HEK293 (cell line): Measurements from ENCODE around the gene UBTD1.
A peak's percentile ranks its signal among the peaks of the same experiment; 100 is the strongest.

Experiments used
- KLF1 ChIP-seq: fragments of 450-650 bp; formaldehyde crosslinking; IDR thresholded peaks from 2 replicates; pipeline ENCODE4 v1.5.1; 2016; ENCODE audit warnings: missing biosample characterization, missing genetic modification characterization
- KLF9 ChIP-seq: fragments of 450-650 bp; formaldehyde crosslinking; IDR thresholded peaks from 2 replicates; pipeline ENCODE4 v1.5.1; 2016; ENCODE audit warnings: missing biosample characterization, missing genetic modification characterization, low read depth
- MEIS1 ChIP-seq: sonication (generic); formaldehyde crosslinking; IDR thresholded peaks from 2 replicates; pipeline ENCODE4 v1.8.1; 2022; ENCODE audit warnings: missing genetic modification reagents, mild to moderate bottlenecking, borderline replicate concordance
- SETDB1 ChIP-seq: IDR thresholded peaks from one replicate; pipeline ENCODE4 v1.6.1; 2017; ENCODE audit warnings: mild to moderate bottlenecking, low read length, moderate library complexity, mixed read lengths; ENCODE audit not compliant: insufficient read length
- SP7 ChIP-seq: fragments of 450-650 bp; formaldehyde crosslinking; IDR thresholded peaks from 2 replicates; pipeline ENCODE4 v1.5.1; 2016; ENCODE audit warnings: missing biosample characterization, missing genetic modification characterization
- WT1 ChIP-seq: fragments of 450-650 bp; formaldehyde crosslinking; IDR thresholded peaks from 2 replicates; pipeline ENCODE4 v1.5.1; 2016; ENCODE audit warnings: missing biosample characterization, missing genetic modification characterization
- YY1 ChIP-seq: fragments of 450-650 bp; formaldehyde crosslinking; IDR thresholded peaks from 2 replicates; pipeline ENCODE4 v1.5.1; 2018; ENCODE audit warnings: missing biosample characterization, missing genetic modification characterization
- ZBTB17 ChIP-seq: fragments of 450-650 bp; formaldehyde crosslinking; IDR thresholded peaks from 2 replicates; pipeline ENCODE4 v1.5.1; 2016; ENCODE audit warnings: missing biosample characterization, missing genetic modification characterization
- ZBTB21 ChIP-seq: fragments of 450-650 bp; formaldehyde crosslinking; IDR thresholded peaks from 2 replicates; pipeline ENCODE4 v1.5.1; 2017; ENCODE audit warnings: missing biosample characterization, missing genetic modification characterization
- ZFHX2 ChIP-seq: fragments of 450-650 bp; formaldehyde crosslinking; conservative IDR thresholded peaks from 2 replicates; pipeline ENCODE4 v1.5.1; 2016; ENCODE audit warnings: missing biosample characterization, missing genetic modification characterization
- ZFP37 ChIP-seq: fragments of 450-650 bp; formaldehyde crosslinking; IDR thresholded peaks from 2 replicates; pipeline ENCODE4 v1.5.1; 2016; ENCODE audit warnings: missing biosample characterization, missing genetic modification characterization
- ZIC2 ChIP-seq: fragments of 450-650 bp; formaldehyde crosslinking; IDR thresholded peaks from 2 replicates; pipeline ENCODE4 v1.5.1; 2016; ENCODE audit warnings: missing biosample characterization, missing genetic modification characterization
- ZNF146 ChIP-seq: fragments of 450-650 bp; formaldehyde crosslinking; IDR thresholded peaks from 2 replicates; pipeline ENCODE4 v1.5.1; 2016; ENCODE audit warnings: missing biosample characterization, missing genetic modification characterization
- ZNF155 ChIP-seq: fragments of 450-650 bp; formaldehyde crosslinking; IDR thresholded peaks from 2 replicates; pipeline ENCODE4 v1.5.1; 2016; ENCODE audit warnings: missing biosample characterization, missing genetic modification characterization
- ZNF2 ChIP-seq: fragments of 450-650 bp; formaldehyde crosslinking; IDR thresholded peaks from 2 replicates; pipeline ENCODE4 v1.5.1; 2016; ENCODE audit warnings: missing biosample characterization, missing genetic modification characterization
- ZNF24 ChIP-seq: fragments of 450-650 bp; formaldehyde crosslinking; IDR thresholded peaks from 2 replicates; pipeline ENCODE4 v1.5.1; 2016; ENCODE audit warnings: missing biosample characterization, missing genetic modification characterization
- ZNF311 ChIP-seq: fragments of 450-650 bp; formaldehyde crosslinking; IDR thresholded peaks from 2 replicates; pipeline ENCODE4 v1.5.1; 2017; ENCODE audit warnings: missing biosample characterization, missing genetic modification characterization, borderline replicate concordance
- ZNF391 ChIP-seq: fragments of 450-650 bp; formaldehyde crosslinking; IDR thresholded peaks from 2 replicates; pipeline ENCODE4 v1.5.1; 2016; ENCODE audit warnings: low read depth, missing biosample characterization, missing genetic modification characterization, borderline replicate concordance
- ZNF529 ChIP-seq: fragments of 450-650 bp; formaldehyde crosslinking; IDR thresholded peaks from 2 replicates; pipeline ENCODE4 v1.5.1; 2017; ENCODE audit warnings: missing genetic modification characterization, missing biosample characterization; ENCODE audit not compliant: insufficient replicate concordance
- ZNF530 ChIP-seq: fragments of 450-650 bp; formaldehyde crosslinking; IDR thresholded peaks from 2 replicates; pipeline ENCODE4 v1.5.1; 2016; ENCODE audit warnings: low read depth, missing biosample characterization, missing genetic modification characterization
- ZNF558 ChIP-seq: fragments of 450-650 bp; formaldehyde crosslinking; IDR thresholded peaks from 2 replicates; pipeline ENCODE4 v1.5.1; 2016; ENCODE audit warnings: missing biosample characterization, missing genetic modification characterization
- ZNF596 ChIP-seq: fragments of 450-650 bp; IDR thresholded peaks from 2 replicates; pipeline ENCODE4 v1.5.0; 2018; ENCODE audit warnings: missing biosample characterization, mild to moderate bottlenecking, missing genetic modification characterization, moderate library complexity
- ZNF677 ChIP-seq: fragments of 450-650 bp; IDR thresholded peaks from 2 replicates; pipeline ENCODE4 v1.5.0; 2018; ENCODE audit warnings: missing biosample characterization, mild to moderate bottlenecking, missing genetic modification characterization, moderate library complexity
- ZNF747 ChIP-seq: fragments of 450-650 bp; formaldehyde crosslinking; IDR thresholded peaks from 2 replicates; pipeline ENCODE4 v1.5.1; 2016; ENCODE audit warnings: missing biosample characterization, missing genetic modification characterization
- ZNF776 ChIP-seq: fragments of 450-650 bp; formaldehyde crosslinking; IDR thresholded peaks from 2 replicates; pipeline ENCODE4 v1.5.0; 2017; ENCODE audit warnings: missing biosample characterization, missing genetic modification characterization, borderline replicate concordance
- ZNF830 ChIP-seq: fragments of 450-650 bp; IDR thresholded peaks from 2 replicates; pipeline ENCODE4 v1.5.0; 2018; ENCODE audit warnings: missing biosample characterization, missing genetic modification characterization, low read depth, mild to moderate bottlenecking, moderate library complexity
- ZNF837 ChIP-seq: fragments of 450-650 bp; formaldehyde crosslinking; IDR thresholded peaks from 2 replicates; pipeline ENCODE4 v1.5.1; 2016; ENCODE audit warnings: missing biosample characterization, missing genetic modification characterization
- TF ChIP-seq, protein P1 (sequence below): fragments of 450-650 bp; formaldehyde crosslinking; IDR thresholded peaks from 2 replicates; pipeline ENCODE4 v1.5.1; 2016; ENCODE audit warnings: missing biosample characterization, missing genetic modification characterization
- TF ChIP-seq, protein P2 (sequence below): fragments of 450-650 bp; formaldehyde crosslinking; IDR thresholded peaks from 2 replicates; pipeline ENCODE4 v1.5.1; 2016; ENCODE audit warnings: missing biosample characterization, missing genetic modification characterization
- TF ChIP-seq, protein P3 (sequence below): IDR thresholded peaks from 2 replicates; pipeline ENCODE4 v1.6.1; 2011; ENCODE audit warnings: mild to moderate bottlenecking, low read depth, low read length, borderline replicate concordance
- TF ChIP-seq, protein P4 (sequence below): fragments of 450-650 bp; formaldehyde crosslinking; IDR thresholded peaks from 2 replicates; pipeline ENCODE4 v1.5.1; 2016; ENCODE audit warnings: missing biosample characterization, missing genetic modification characterization
- TF ChIP-seq, protein P5 (sequence below): fragments of 450-650 bp; formaldehyde crosslinking; IDR thresholded peaks from 2 replicates; pipeline ENCODE4 v1.5.1; 2016; ENCODE audit warnings: missing biosample characterization, missing genetic modification characterization

Gene UBTD1

DNA sequence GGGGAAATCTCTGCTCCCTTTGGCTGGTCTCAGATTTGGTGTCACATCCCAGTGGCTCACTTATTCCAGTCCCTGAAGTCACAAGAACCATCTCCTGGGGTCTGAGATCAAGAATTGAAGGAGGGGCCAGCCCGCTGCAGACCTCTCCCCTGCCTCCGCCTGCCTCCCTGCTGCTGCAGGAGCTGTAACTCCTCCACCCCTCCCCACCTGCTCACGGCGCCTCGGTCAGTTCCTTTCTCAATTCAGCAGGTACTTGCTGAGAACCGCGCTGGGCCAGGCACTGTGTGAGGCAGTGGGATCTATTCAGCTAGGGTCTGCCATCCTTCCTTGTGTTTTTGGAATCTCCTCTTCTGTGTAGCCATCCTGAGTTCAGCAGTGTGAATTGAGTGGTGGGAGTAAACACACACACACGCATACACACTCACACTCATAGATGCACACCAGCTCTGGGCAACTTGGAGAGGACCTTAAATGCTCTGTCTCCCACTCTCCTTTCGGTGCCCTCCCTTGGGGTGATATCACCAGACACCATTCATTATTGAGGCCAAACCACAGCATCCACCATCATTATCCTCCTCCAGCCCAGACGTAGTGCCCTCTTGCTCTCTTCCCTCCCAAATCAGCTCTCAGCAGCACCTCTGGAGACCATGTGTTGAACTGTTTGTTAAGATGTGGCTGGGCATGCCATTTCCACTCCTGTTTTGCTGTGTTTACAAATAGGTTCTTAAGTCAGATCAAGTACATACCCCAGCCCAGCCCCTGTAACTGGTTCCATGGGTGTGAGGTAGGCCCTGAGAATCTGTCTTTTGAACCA, 51.8 kb downstream of the UBTD1 start (continued):
- no peak for TF ChIP-seq ZNF776
- no peak for TF ChIP-seq ZNF837 (tag by site-specific recombination)
- TF ChIP-seq ZNF155, result no peak
- TF ChIP-seq ZNF391 (tag by site-specific recombination), result no peak
- peak; percentile 42; the same call in 1 of the 2 replicates for TF ChIP-seq KLF1 (tag by site-specific recombination)
- TF ChIP-seq ZFHX2 (tag by site-specific recombination), result peak; percentile 61
- TF ChIP-seq SP7 (tag by site-specific recombination), result no peak
- no peak for TF ChIP-seq ZNF558 (tag by site-specific recombination)
- no peak for TF ChIP-seq ZNF747 (tag by site-specific recombination)
- 0 out of 2 replicates have a peak, but pooled peaks have one; percentile 8 for TF ChIP-seq WT1 (tag by site-specific recombination)
- TF ChIP-seq ZNF677 (tag by site-specific recombination), result no peak
- no peak for TF ChIP-seq KLF9 (tag by site-specific recombination)
- TF ChIP-seq ZBTB17 (tag by site-specific recombination), result no peak; the same call in 1 of the 2 replicates
- no peak for TF ChIP-seq ZNF596 (tag by site-specific recombination)
- TF ChIP-seq ZIC2 (tag by site-specific recombination), result peak; percentile 52
- TF ChIP-seq ZNF2 (tag by site-specific recombination), result no peak
- TF ChIP-seq, protein P1, sequence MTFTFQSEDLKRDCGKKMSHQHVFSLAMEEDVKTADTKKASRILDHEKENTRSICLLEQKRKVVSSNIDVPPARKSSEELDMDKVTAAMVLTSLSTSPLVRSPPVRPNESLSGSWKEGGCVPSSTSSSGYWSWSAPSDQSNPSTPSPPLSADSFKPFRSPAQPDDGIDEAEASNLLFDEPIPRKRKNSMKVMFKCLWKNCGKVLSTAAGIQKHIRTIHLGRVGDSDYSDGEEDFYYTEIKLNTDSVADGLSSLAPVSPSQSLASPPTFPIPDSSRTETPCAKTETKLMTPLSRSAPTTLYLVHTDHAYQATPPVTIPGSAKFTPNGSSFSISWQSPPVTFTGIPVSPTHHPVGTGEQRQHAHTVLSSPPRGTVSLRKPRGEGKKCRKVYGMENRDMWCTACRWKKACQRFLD, result no peak
- no peak for TF ChIP-seq ZNF311 (tag by site-specific recombination)
- TF ChIP-seq ZFP37 (tag by site-specific recombination), result no peak
- TF ChIP-seq, protein P2, sequence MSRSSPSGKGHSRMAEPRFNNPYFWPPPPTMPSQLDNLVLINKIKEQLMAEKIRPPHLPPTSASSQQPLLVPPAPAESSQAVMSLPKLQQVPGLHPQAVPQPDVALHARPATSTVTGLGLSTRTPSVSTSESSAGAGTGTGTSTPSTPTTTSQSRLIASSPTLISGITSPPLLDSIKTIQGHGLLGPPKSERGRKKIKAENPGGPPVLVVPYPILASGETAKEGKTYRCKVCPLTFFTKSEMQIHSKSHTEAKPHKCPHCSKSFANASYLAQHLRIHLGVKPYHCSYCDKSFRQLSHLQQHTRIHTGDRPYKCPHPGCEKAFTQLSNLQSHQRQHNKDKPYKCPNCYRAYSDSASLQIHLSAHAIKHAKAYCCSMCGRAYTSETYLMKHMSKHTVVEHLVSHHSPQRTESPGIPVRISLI (tag by site-specific recombination), result no peak
- TF ChIP-seq, protein P3, sequence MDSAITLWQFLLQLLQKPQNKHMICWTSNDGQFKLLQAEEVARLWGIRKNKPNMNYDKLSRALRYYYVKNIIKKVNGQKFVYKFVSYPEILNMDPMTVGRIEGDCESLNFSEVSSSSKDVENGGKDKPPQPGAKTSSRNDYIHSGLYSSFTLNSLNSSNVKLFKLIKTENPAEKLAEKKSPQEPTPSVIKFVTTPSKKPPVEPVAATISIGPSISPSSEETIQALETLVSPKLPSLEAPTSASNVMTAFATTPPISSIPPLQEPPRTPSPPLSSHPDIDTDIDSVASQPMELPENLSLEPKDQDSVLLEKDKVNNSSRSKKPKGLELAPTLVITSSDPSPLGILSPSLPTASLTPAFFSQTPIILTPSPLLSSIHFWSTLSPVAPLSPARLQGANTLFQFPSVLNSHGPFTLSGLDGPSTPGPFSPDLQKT, result no peak
- no peak for TF ChIP-seq ZNF530 (tag by site-specific recombination)
- TF ChIP-seq, protein P4, sequence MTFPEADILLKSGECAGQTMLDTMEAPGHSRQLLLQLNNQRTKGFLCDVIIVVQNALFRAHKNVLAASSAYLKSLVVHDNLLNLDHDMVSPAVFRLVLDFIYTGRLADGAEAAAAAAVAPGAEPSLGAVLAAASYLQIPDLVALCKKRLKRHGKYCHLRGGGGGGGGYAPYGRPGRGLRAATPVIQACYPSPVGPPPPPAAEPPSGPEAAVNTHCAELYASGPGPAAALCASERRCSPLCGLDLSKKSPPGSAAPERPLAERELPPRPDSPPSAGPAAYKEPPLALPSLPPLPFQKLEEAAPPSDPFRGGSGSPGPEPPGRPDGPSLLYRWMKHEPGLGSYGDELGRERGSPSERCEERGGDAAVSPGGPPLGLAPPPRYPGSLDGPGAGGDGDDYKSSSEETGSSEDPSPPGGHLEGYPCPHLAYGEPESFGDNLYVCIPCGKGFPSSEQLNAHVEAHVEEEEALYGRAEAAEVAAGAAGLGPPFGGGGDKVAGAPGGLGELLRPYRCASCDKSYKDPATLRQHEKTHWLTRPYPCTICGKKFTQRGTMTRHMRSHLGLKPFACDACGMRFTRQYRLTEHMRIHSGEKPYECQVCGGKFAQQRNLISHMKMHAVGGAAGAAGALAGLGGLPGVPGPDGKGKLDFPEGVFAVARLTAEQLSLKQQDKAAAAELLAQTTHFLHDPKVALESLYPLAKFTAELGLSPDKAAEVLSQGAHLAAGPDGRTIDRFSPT (tag by site-specific recombination), result no peak
- no peak for TF ChIP-seq YY1 (tag by site-specific recombination)
- TF ChIP-seq ZNF830 (tag by site-specific recombination), result no peak
- TF ChIP-seq, protein P5, sequence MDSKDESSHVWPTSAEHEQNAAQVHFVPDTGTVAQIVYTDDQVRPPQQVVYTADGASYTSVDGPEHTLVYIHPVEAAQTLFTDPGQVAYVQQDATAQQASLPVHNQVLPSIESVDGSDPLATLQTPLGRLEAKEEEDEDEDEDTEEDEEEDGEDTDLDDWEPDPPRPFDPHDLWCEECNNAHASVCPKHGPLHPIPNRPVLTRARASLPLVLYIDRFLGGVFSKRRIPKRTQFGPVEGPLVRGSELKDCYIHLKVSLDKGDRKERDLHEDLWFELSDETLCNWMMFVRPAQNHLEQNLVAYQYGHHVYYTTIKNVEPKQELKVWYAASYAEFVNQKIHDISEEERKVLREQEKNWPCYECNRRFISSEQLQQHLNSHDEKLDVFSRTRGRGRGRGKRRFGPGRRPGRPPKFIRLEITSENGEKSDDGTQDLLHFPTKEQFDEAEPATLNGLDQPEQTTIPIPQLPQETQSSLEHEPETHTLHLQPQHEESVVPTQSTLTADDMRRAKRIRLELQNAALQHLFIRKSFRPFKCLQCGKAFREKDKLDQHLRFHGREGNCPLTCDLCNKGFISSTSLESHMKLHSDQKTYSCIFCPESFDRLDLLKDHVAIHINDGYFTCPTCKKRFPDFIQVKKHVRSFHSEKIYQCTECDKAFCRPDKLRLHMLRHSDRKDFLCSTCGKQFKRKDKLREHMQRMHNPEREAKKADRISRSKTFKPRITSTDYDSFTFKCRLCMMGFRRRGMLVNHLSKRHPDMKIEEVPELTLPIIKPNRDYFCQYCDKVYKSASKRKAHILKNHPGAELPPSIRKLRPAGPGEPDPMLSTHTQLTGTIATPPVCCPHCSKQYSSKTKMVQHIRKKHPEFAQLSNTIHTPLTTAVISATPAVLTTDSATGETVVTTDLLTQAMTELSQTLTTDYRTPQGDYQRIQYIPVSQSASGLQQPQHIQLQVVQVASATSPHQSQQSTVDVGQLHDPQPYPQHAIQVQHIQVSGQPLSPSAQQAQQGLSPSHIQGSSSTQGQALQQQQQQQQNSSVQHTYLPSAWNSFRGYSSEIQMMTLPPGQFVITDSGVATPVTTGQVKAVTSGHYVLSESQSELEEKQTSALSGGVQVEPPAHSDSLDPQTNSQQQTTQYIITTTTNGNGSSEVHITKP (tag by site-specific recombination), result no peak
- TF ChIP-seq ZNF529 (tag by site-specific recombination), result no peak
- no peak for TF ChIP-seq MEIS1 (CRISPR knock-in tag)
- no peak for TF ChIP-seq ZBTB21 (tag by site-specific recombination)
- no peak for TF ChIP-seq ZNF146
- TF ChIP-seq ZNF24, result no peak
- TF ChIP-seq SETDB1, result no peak
